Lower lobe of right lung (tissue), 2 donors: ENCODE measurements around the gene CTCF. TPM values are rescaled to one million over a fixed set of nuclear protein-coding genes. Genes with fewer than 3 reads are reported as not detected.

Source experiments
- ATAC-seq, 2 donors: fragments of 200-7000 bp; cut with Tn5 transposase; one replicate each; pipeline ENCODE4 v1.9.1; 2020 to 2022; ENCODE audit warnings: mild to moderate bottlenecking in 2 of 2, moderate library complexity in 2 of 2
- DNase-seq: peaks from one replicate; pipeline ENCODE4 v3.0.0-alpha.2; 2020
- H3K27ac ChIP-seq: fragments of 200-600 bp; one replicate; pipeline ENCODE4 v1.8.0; 2022
- H3K27me3 ChIP-seq: fragments of 200-600 bp; one replicate; pipeline ENCODE4 v1.8.0; 2022; ENCODE audit warnings: low read depth
- H3K36me3 ChIP-seq: fragments of 200-600 bp; one replicate; pipeline ENCODE4 v1.8.0; 2022; ENCODE audit warnings: mild to moderate bottlenecking
- H3K4me1 ChIP-seq: fragments of 200-600 bp; one replicate; pipeline ENCODE4 v1.8.0; 2022
- H3K4me3 ChIP-seq: fragments of 200-600 bp; one replicate; pipeline ENCODE4 v1.8.0; 2022; ENCODE audit warnings: mild to moderate bottlenecking
- H3K9me3 ChIP-seq: fragments of 200-600 bp; one replicate; pipeline ENCODE4 v1.8.0; 2022
- intact Hi-C: fragments of 100-400 bp; cut with DNase I; formaldehyde crosslinking; loops from one replicate; pipeline ENCODE4 v1.11.0; 2022
- total RNA-seq: library from RNA; stranded (reverse); fragmentation: NEBNext Ultra II Directional; extraction: Animal tissue kit (Norgen Biotek cat#: 25700); gene quantifications from one replicate; pipeline ENCODE4 v1.2.1, GENCODE V29; 2021
- TF ChIP-seq, protein P1 (sequence below): fragments of 200-600 bp; IDR thresholded peaks from one replicate; pipeline ENCODE4 v1.8.0; 2022; ENCODE audit warnings: antibody characterized with exemption, mild to moderate bottlenecking
- donor health status: DM: no; HTN: yes; CAD: no; lungs with severe emphysema.

CTCF gene
- total RNA-seq, 1 donor from 2014 or later, result 36.2 TPM

DNA sequence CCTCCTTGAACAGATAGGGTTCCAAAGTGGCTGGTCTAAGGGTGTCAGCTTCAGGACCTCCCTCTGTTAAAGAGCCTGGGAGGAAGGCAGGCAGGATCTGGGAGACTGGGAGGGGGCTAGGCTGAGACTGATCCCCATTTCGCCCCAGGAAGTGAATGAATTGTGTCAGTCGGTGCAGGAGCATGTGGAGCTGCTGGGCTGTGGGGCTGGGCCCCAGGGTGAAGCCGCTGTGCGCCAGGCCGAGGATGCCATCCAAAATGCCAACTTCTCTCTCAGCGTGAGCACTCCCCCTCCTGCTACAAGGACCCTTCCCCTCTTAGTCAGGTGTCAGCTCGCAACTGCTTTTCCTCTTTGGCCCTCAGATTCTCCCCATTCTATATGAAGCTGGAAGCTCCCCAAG, 88.7 kb downstream of the CTCF start:
- intact Hi-C loops, result no loop called here
- TF ChIP-seq, protein P1, sequence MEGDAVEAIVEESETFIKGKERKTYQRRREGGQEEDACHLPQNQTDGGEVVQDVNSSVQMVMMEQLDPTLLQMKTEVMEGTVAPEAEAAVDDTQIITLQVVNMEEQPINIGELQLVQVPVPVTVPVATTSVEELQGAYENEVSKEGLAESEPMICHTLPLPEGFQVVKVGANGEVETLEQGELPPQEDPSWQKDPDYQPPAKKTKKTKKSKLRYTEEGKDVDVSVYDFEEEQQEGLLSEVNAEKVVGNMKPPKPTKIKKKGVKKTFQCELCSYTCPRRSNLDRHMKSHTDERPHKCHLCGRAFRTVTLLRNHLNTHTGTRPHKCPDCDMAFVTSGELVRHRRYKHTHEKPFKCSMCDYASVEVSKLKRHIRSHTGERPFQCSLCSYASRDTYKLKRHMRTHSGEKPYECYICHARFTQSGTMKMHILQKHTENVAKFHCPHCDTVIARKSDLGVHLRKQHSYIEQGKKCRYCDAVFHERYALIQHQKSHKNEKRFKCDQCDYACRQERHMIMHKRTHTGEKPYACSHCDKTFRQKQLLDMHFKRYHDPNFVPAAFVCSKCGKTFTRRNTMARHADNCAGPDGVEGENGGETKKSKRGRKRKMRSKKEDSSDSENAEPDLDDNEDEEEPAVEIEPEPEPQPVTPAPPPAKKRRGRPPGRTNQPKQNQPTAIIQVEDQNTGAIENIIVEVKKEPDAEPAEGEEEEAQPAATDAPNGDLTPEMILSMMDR, result no peak
- no peak for ATAC-seq

DNA sequence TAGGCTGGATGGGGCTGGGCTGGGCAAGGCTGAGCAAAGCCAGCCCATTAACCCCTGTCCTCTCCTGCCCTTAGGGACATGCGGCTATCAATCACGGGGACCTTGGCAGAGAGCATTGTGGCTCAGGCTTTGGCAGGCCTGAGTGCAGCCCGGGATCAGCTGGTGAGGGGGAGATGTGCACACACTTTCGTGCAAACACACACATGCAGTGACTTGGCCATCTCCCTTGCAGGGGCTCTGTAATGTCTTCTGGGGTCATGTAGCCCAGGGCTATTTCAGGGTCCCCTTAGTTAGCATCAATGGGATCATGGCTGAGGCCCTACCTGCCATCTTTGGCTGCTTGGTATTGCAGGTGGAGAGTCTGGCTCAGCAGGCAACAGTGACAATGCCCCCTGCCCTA, 89.5 kb downstream of the CTCF start:
- H3K36me3 ChIP-seq, result peaks cover 5% of the 10 kb centered on the region
- H3K4me3 ChIP-seq, result no peak overlapping the region
- H3K9me3 ChIP-seq, result no peaks in the 10 kb centered on the region
- intact Hi-C loops, result no loop called here
- no peak for DNase-seq
- H3K4me1 ChIP-seq, result peaks cover 7% of the 10 kb centered on the region
- no peak overlapping the region for H3K27ac ChIP-seq
- H3K27me3 ChIP-seq, result peaks cover 69% of the 10 kb centered on the region
- no peak for ATAC-seq
- TF ChIP-seq, protein P1, result no peak

More for the DNA sequence above, 88.7 kb downstream of the CTCF start:
- no peaks in the 10 kb centered on the region for H3K36me3 ChIP-seq
- no peaks in the 10 kb centered on the region for H3K9me3 ChIP-seq
- DNase-seq, result peak; percentile 20
- H3K27ac ChIP-seq, result no peak overlapping the region
- H3K27me3 ChIP-seq, result peaks cover 77% of the 10 kb centered on the region
- H3K4me1 ChIP-seq, result peaks cover 7% of the 10 kb centered on the region
- H3K4me3 ChIP-seq, result no peak overlapping the region

DNA sequence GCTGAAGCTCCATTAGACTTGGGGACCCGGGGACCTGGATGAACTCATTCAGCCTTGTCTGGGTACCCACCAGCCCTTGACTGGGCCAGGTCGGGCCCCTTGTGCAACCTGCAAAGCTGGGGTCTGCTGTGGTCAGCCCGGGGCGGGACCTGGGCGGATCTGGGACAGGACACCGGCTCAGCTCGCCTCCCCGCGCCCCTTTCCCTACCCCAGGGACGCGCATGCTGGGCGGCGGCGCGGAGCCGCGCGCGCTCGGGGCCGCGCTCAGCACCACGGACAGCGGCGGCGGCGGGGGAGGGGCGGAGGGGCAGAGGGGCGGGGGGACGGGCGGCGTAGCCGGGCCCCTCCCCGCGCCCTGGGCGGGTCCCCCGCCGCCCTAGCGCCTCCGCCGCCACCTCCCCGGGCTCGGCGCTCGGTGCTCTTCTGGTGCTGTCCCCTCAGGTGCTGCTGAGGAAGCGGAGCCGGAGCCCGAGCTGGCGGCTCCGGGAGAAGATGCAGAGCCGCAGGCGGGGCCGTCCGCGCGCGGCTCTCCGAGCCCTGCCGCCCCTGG, 90.3 kb downstream of the CTCF start:
- no peaks in the 10 kb centered on the region for H3K9me3 ChIP-seq
- DNase-seq, result no peak
- TF ChIP-seq, protein P1, result no peak
- no peak overlapping the region for H3K27ac ChIP-seq
- peaks cover 61% of the 10 kb centered on the region for H3K27me3 ChIP-seq
- H3K4me3 ChIP-seq, result peak overlapping the region; percentile 39
- intact Hi-C loops, result no loop called here
- H3K36me3 ChIP-seq, result peaks cover 11% of the 10 kb centered on the region
- ATAC-seq, result peak; percentile 9 to 31
- peaks cover 7% of the 10 kb centered on the region for H3K4me1 ChIP-seq

DNA sequence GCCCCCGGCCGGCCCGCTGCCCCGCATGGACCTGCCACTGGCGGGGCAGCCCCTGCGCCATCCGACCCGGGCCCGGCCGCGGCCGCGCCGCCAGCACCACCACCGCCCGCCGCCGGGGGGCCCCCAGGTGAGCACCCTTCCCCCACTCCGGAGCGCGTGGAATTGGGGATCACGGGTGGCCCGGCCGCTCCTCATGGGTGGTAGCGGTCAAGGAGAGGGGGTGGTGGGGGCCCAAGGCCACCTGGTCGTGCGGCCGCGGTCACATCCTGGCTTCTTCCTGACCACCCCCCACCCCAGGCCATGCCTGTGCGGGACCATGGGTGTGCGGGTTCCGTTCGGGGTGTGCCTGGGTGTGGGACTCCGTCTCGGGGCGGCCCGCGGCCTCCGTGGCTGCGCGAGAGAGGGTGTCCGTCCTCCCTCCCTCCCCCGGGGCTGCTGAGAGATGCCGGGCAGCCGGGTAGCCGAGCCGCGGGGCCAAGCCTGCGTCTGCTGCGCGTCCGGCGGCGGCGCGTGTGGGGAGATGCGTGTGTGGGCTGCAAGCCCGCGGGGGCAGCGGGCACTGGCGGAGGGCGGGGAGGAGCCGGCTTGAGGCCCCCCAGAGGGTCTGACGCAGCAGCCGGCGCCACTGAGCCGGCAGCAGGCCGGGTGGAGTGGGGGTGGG, 90.9 kb downstream of the CTCF start:
- TF ChIP-seq, protein P1, result no peak
- peak; percentile 41 for DNase-seq
- ATAC-seq, result peak in 1 of 2 donors; percentile 3
- Histone ChIP-seq H3K36me3 (peaks cover 17% of the 10 kb centered on the region), H3K4me3 (peak overlapping the region; percentile 39), H3K9me3 (no peaks in the 10 kb centered on the region), H3K4me1 (peaks cover 7% of the 10 kb centered on the region), H3K27me3 (peaks cover 55% of the 10 kb centered on the region), H3K27ac (no peak overlapping the region)
- intact Hi-C loops, result no loop called here

DNA sequence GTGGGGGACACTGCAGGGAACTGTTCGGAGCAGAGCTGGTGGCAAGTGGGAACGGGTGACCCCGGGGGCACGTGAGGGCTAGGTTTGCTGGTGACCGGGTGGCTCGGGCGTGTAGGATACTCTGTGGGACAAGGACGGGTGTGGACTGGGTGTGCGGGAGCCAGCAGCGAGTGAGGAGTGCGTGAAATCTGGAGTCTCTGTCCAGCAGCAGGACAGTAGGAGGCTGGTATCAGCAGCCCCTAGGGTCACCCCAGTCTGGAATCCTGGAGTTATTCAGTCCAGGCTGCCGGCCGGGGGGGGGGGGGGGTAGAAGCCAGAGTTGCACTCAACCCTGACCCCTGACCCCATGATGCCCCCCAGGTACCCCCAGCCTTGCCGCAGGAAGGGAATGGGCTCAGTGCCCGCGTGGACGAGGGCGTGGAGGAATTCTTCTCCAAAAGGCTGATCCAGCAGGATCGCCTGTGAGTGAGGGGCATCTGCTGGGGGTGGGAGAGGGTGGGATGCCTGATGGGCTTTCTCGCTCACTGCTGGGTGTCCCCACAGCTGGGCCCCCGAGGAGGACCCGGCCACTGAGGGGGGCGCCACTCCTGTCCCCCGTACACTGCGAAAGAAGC, 91.6 kb downstream of the CTCF start:
- H3K27ac ChIP-seq, result no peak overlapping the region
- peaks cover 49% of the 10 kb centered on the region for H3K27me3 ChIP-seq
- no peak overlapping the region for H3K4me3 ChIP-seq

More for the DNA sequence above, 91.6 kb downstream of the CTCF start:
- intact Hi-C loops, result no loop called here
- TF ChIP-seq, protein P1, result no peak
- Histone ChIP-seq H3K4me1 (peaks cover 10% of the 10 kb centered on the region), H3K9me3 (no peaks in the 10 kb centered on the region), H3K36me3 (peaks cover 17% of the 10 kb centered on the region)
- ATAC-seq (no peak), DNase-seq (no peak)
